Memory B cell (primary cell): ENCODE data around the gene FRMPD4.

Source experiments
- ATAC-seq: fragments of 150-1000 bp; cut with Tn5 transposase; 2 replicates; pipeline ENCODE4 v1.10.0; 2021; ENCODE audit warnings: low read depth, mild to moderate bottlenecking, moderate library complexity
- DNase-seq, 2 donors: peaks; one replicate each; pipeline ENCODE4 v3.0.0; 2022; ENCODE audit warnings: low spot score in 2 of 2
- H3K27ac Mint-ChIP-seq: one replicate; pipeline ENCODE4 v1.8.0; 2022; ENCODE audit warnings: mild to moderate bottlenecking, moderate library complexity, mixed read lengths
- H3K27me3 Mint-ChIP-seq: one replicate; pipeline ENCODE4 v1.8.0; 2022; ENCODE audit warnings: mixed read lengths
- H3K36me3 Mint-ChIP-seq: one replicate; pipeline ENCODE4 v1.8.0; 2022; ENCODE audit warnings: mild to moderate bottlenecking, mixed read lengths
- H3K4me1 Mint-ChIP-seq: one replicate; pipeline ENCODE4 v1.8.0; 2022; ENCODE audit warnings: mixed read lengths
- H3K4me3 Mint-ChIP-seq: one replicate; pipeline ENCODE4 v1.8.0; 2022; ENCODE audit warnings: mild to moderate bottlenecking, moderate library complexity, mixed read lengths
- H3K9me3 Mint-ChIP-seq: one replicate; pipeline ENCODE4 v1.8.0; 2022; ENCODE audit warnings: mixed read lengths

FRMPD4 gene

GRCh38 chrX:12614266-12614665, 476.0 kb downstream of the FRMPD4 start:
- Mint-ChIP-seq H3K4me3 (no peak overlapping the region), H3K9me3 (no peaks in the 10 kb centered on the region), H3K27ac (no peak overlapping the region), H3K36me3 (no peaks in the 10 kb centered on the region), H3K4me1 (no peaks in the 10 kb centered on the region), H3K27me3 (peaks cover 4% of the 10 kb centered on the region)
- ATAC-seq (no peak), DNase-seq (no peak)

GRCh38 chrX:12615061-12615460, 476.8 kb downstream of the FRMPD4 start:
- peaks cover 4% of the 10 kb centered on the region for H3K27me3 Mint-ChIP-seq
- H3K9me3 Mint-ChIP-seq = no peaks in the 10 kb centered on the region
- H3K4me3 Mint-ChIP-seq = no peak overlapping the region
- no peak for ATAC-seq
- no peaks in the 10 kb centered on the region for H3K36me3 Mint-ChIP-seq
- no peaks in the 10 kb centered on the region for H3K4me1 Mint-ChIP-seq
- no peak overlapping the region for H3K27ac Mint-ChIP-seq
- no peak for DNase-seq

DNA sequence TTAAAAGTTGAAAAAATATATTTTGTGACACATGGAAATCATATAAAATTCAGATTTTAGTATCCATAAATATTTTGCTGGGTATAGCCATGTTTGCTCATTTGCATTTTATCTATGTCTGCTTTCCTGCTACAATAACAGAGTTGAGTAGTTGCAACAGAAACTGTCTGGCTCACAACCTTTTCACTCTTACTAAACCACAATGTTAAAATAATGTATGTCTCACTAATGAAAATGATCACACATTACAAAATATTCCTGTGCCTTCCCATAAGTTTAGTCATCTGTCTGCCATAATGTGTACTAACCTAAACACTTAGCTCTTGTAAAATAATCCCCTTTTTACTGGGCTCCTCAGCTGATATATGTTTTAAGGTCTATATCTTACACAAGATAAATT, 479.0 kb downstream of the FRMPD4 start:
- Mint-ChIP-seq H3K4me1 (no peaks in the 10 kb centered on the region), H3K9me3 (no peaks in the 10 kb centered on the region), H3K27ac (no peak overlapping the region), H3K27me3 (peaks cover 4% of the 10 kb centered on the region), H3K4me3 (no peak overlapping the region), H3K36me3 (no peaks in the 10 kb centered on the region)
- DNase-seq = no peak
- no peak for ATAC-seq

DNA sequence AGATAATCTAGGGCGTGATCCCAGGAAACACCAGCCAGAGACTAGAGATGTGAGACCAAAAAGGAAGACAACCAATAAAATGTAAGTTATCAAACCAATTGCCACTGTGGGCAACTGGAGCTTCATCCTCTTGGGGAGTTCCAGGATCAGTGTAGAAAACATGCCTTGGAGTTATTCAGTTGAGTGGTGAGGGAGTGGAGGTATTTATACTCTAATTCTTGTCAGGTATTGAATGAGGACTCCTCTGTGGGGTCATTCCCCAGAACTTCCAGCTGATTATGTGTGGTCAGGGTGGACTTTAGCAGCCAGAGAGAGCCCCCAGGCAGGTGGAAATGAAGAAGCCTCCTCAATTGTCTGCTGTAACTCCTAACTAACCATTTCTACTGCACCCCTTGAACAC, 509.0 kb downstream of the FRMPD4 start:
- Mint-ChIP-seq H3K27ac (no peak overlapping the region), H3K9me3 (no peaks in the 10 kb centered on the region), H3K4me3 (no peak overlapping the region), H3K36me3 (no peaks in the 10 kb centered on the region), H3K4me1 (no peaks in the 10 kb centered on the region), H3K27me3 (peaks cover 5% of the 10 kb centered on the region)
- DNase-seq = no peak
- ATAC-seq = no peak

DNA sequence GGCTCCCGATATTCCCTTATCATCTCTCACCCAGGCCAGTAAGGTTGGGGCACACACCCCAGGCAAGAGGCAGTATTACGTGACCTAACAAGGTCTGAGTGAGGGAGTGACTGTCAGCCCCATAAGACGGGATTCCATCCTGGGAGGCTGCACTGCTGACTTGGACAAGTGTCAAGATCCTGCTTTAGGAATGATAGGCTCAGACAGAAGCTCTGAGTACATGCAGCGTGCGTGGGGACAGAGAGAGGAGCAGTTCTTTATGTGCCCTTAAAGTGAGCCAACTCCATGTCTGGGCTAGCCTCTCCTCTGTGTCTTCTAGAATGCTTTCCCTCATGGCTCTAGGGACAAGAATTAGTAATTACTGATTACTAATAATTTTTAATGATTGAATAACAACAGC, 510.7 kb downstream of the FRMPD4 start:
- H3K4me1 Mint-ChIP-seq = no peaks in the 10 kb centered on the region
- no peak for ATAC-seq

GRCh38 chrX:12657433-12657832, 519.2 kb downstream of the FRMPD4 start:
- H3K27me3 Mint-ChIP-seq = no peaks in the 10 kb centered on the region
- ATAC-seq = no peak
- no peak overlapping the region for H3K27ac Mint-ChIP-seq
- H3K4me1 Mint-ChIP-seq = peaks cover 13% of the 10 kb centered on the region
- DNase-seq = no peak
- no peak overlapping the region for H3K4me3 Mint-ChIP-seq
- no peaks in the 10 kb centered on the region for H3K36me3 Mint-ChIP-seq
- H3K9me3 Mint-ChIP-seq = no peaks in the 10 kb centered on the region

More for the DNA sequence above, 510.7 kb downstream of the FRMPD4 start:
- no peaks in the 10 kb centered on the region for H3K9me3 Mint-ChIP-seq
- no peaks in the 10 kb centered on the region for H3K36me3 Mint-ChIP-seq
- DNase-seq = no peak
- peaks cover 5% of the 10 kb centered on the region for H3K27me3 Mint-ChIP-seq
- H3K27ac Mint-ChIP-seq = no peak overlapping the region
- H3K4me3 Mint-ChIP-seq = no peak overlapping the region

- H3K4me3 Mint-ChIP-seq = no peak overlapping the region
These were observed 519.6 kb downstream of the FRMPD4 start for GRCh38 chrX:12657881-12658280.

DNA sequence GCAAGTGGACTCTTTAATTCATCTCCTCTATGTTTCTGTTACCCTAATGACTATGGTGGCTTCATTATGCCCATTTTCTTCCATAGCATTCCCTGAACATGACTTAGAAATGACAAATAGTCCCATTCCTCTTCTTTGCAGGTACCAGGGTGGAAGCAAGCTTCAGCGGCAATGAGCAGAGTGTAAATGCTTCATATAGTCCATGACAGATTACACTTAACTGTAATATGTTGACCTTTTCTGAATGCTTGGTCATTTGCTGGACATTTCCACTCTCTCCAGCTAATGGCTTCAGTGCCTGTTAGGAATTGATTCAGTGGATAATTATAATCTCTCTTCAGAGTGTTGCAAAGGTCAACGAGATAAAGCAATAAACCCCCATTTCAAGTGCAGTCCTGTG, 523.2 kb downstream of the FRMPD4 start:
- Mint-ChIP-seq H3K4me3 (no peak overlapping the region), H3K9me3 (peaks cover 2% of the 10 kb centered on the region), H3K27ac (no peak overlapping the region), H3K4me1 (peaks cover 13% of the 10 kb centered on the region), H3K36me3 (no peaks in the 10 kb centered on the region), H3K27me3 (no peaks in the 10 kb centered on the region)
- ATAC-seq = no peak
- DNase-seq = no peak

More at GRCh38 chrX:12657881-12658280, 519.6 kb downstream of the FRMPD4 start:
- H3K4me1 Mint-ChIP-seq = peaks cover 13% of the 10 kb centered on the region
- H3K27me3 Mint-ChIP-seq = no peaks in the 10 kb centered on the region
- H3K36me3 Mint-ChIP-seq = no peaks in the 10 kb centered on the region
- H3K27ac Mint-ChIP-seq = no peak overlapping the region
- no peaks in the 10 kb centered on the region for H3K9me3 Mint-ChIP-seq
- DNase-seq (no peak), ATAC-seq (no peak)

DNA sequence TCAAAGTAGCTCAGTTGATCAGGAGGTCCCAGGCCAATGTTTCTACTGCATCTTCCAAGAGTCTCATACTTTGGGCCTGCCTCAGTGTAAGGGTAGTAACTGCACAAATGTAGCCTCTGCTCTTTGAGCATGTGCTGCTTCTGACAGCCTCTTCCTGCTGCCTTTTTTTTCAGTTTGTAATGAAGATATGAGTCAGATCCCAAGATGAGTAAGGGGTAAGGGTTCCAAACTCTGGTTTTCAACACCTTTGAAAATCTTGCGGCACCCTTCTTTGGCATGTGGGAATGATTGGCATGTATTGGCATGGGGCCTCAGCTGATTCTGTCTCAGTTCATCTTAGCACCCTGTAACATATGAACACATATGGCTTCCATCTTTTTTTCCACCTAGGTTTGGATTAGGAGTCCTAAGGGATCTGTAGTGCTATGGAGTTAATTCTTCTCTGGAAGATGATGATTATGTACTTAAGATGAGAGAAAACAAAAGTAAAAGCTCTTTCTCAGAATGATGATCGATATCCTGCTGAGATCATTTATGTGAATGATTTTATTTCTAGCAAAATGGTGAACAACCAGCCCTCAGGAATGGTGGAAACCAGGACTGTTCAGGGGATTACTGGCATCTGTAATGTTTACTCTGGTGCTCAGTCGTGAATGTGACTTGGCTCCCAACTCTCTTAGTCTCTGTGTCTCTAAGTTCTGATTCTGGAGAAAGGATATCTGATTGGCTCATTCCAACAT, 534.3 kb downstream of the FRMPD4 start:
- no peak overlapping the region for H3K4me3 Mint-ChIP-seq
- H3K4me1 Mint-ChIP-seq = peaks cover 4% of the 10 kb centered on the region
- no peak overlapping the region for H3K27ac Mint-ChIP-seq
- ATAC-seq (no peak), DNase-seq (no peak)
- H3K36me3 Mint-ChIP-seq = no peaks in the 10 kb centered on the region
- peaks cover 4% of the 10 kb centered on the region for H3K27me3 Mint-ChIP-seq
- H3K9me3 Mint-ChIP-seq = no peaks in the 10 kb centered on the region

DNA sequence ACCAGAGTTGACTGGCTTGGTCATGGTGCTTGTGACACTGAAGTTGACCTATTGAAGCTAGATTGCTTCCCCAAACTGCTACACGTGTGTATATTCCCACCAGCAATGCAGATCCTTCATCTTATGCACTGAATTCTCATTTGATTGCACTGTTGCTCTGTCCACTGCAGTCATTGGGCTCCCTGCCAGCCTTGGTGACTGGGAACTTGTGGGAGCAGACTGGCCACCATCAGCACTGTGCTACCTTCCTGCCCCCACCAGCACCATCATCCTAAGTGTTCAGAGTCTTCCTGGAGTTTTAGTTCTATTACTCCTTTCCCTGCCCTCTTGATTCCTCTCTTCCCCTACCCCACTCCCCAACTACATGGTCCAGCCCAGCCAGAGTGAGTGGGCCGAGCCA, 535.2 kb downstream of the FRMPD4 start:
- H3K36me3 Mint-ChIP-seq = no peaks in the 10 kb centered on the region
- DNase-seq = no peak
- no peak overlapping the region for H3K4me3 Mint-ChIP-seq
- no peak overlapping the region for H3K27ac Mint-ChIP-seq
- H3K27me3 Mint-ChIP-seq = peaks cover 4% of the 10 kb centered on the region
- ATAC-seq = no peak
- H3K9me3 Mint-ChIP-seq = no peaks in the 10 kb centered on the region
- H3K4me1 Mint-ChIP-seq = peaks cover 4% of the 10 kb centered on the region

DNA sequence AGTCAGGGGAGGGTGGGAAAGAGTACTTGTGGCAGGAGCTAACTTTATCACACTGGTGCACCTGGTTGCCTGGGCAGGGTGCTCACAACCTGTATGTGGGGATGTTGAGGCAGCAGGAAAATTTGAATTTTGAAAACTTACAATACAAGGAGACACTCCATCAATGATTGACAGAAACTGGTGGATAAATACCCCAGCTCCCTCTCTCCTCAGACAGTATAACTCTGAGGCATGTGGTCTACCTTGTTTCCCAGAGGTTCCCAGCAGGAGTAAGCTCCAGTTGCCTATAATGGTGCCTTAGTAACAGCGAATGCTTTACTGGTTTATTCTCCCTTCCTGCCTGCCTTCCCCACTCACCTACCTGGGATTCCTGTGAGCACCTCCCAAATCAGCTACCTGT, 541.2 kb downstream of the FRMPD4 start:
- no peak for DNase-seq

GRCh38 chrX:12681047-12681446, 542.8 kb downstream of the FRMPD4 start:
- no peaks in the 10 kb centered on the region for H3K36me3 Mint-ChIP-seq
- no peak overlapping the region for H3K4me3 Mint-ChIP-seq
- DNase-seq (no peak), ATAC-seq (no peak)
- H3K27me3 Mint-ChIP-seq = peaks cover 1% of the 10 kb centered on the region
- no peaks in the 10 kb centered on the region for H3K9me3 Mint-ChIP-seq
- no peaks in the 10 kb centered on the region for H3K4me1 Mint-ChIP-seq
- no peak overlapping the region for H3K27ac Mint-ChIP-seq

More for the DNA sequence above, 541.2 kb downstream of the FRMPD4 start:
- Mint-ChIP-seq H3K27me3 (peaks cover 1% of the 10 kb centered on the region), H3K36me3 (no peaks in the 10 kb centered on the region), H3K9me3 (no peaks in the 10 kb centered on the region), H3K27ac (no peak overlapping the region), H3K4me1 (no peaks in the 10 kb centered on the region), H3K4me3 (no peak overlapping the region)
- no peak for ATAC-seq

- Mint-ChIP-seq H3K9me3 (no peaks in the 10 kb centered on the region), H3K4me1 (no peaks in the 10 kb centered on the region), H3K36me3 (no peaks in the 10 kb centered on the region), H3K4me3 (no peak overlapping the region), H3K27me3 (no peaks in the 10 kb centered on the region), H3K27ac (no peak overlapping the region)
- ATAC-seq (no peak), DNase-seq (no peak)
These were observed 547.3 kb downstream of the FRMPD4 start for GRCh38 chrX:12685541-12685940.

GRCh38 chrX:12686331-12686730, 548.1 kb downstream of the FRMPD4 start:
- H3K9me3 Mint-ChIP-seq = no peaks in the 10 kb centered on the region
- no peak overlapping the region for H3K27ac Mint-ChIP-seq

DNA sequence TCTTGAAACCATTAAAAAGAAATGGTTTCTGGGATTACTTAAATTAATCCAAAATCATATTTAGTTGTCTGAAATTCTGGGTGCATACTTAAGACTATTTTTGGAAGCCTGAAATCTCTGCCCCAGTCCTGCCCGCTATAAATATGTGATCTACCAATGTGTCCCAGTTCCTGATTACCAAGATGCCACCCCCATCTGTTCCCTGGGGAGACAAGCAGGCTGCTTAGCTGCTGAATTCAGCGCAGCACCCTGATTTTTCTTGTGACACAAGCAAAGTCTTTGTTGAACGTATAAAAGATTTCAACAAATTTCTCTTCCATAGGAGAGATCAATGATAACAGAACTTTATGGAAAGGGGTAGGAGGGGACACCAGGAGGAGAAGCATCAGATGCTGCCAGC, 552.4 kb downstream of the FRMPD4 start:
- H3K27ac Mint-ChIP-seq = no peak overlapping the region
- H3K27me3 Mint-ChIP-seq = peaks cover 1% of the 10 kb centered on the region
- no peak overlapping the region for H3K4me3 Mint-ChIP-seq

More at GRCh38 chrX:12686331-12686730, 548.1 kb downstream of the FRMPD4 start:
- ATAC-seq (no peak), DNase-seq (no peak)
- Mint-ChIP-seq H3K36me3 (no peaks in the 10 kb centered on the region), H3K4me3 (no peak overlapping the region), H3K4me1 (no peaks in the 10 kb centered on the region), H3K27me3 (no peaks in the 10 kb centered on the region)

More for the DNA sequence above, 552.4 kb downstream of the FRMPD4 start:
- H3K36me3 Mint-ChIP-seq = no peaks in the 10 kb centered on the region
- no peak for DNase-seq
- H3K4me1 Mint-ChIP-seq = no peaks in the 10 kb centered on the region
- H3K9me3 Mint-ChIP-seq = no peaks in the 10 kb centered on the region
- ATAC-seq = no peak
